ENCODE data around the gene UQCC5.

- TF ChIP-seq JUND (IDR thresholded peaks at IDR 0.05): no peak
- TF ChIP-seq GABPA (IDR thresholded peaks at IDR 0.05; ENCODE audit: low read depth): no peak
- TF ChIP-seq CTCF (IDR thresholded peaks at IDR 0.05): no peak
- TF ChIP-seq RXRA (IDR thresholded peaks at IDR 0.05; ENCODE audit: borderline replicate concordance, low read depth): no peak
- no peak for TF ChIP-seq TAF1 (IDR thresholded peaks at IDR 0.05; ENCODE audit: borderline replicate concordance, low read depth, low read length)
- no peak for TF ChIP-seq EP300 (IDR thresholded peaks at IDR 0.05; ENCODE audit: borderline replicate concordance in 1 of 2, low read depth in 1 of 2, low read length in 1 of 2)
- no peak for TF ChIP-seq MEF2A (IDR thresholded peaks at IDR 0.05; ENCODE audit: borderline replicate concordance, low read depth)
- no peak for TF ChIP-seq IRF3 (IDR thresholded peaks at IDR 0.05; ENCODE audit: low read depth, low read length)
- no peak for TF ChIP-seq POLR2AphosphoS5 (IDR thresholded peaks at IDR 0.05; ENCODE audit: low read depth, low read length)
- no peak for TF ChIP-seq YY1 (IDR thresholded peaks at IDR 0.05; ENCODE audit: low read depth)
These were observed 14.9 kb upstream of the UQCC5 start for GRCh38 chr3:52521488-52521824.

All from SK-N-SH (cell line).